Measurements from ENCODE around the gene SLC27A5. TPM values are rescaled to one million over a fixed set of nuclear protein-coding genes. Genes with fewer than 3 reads are reported as not detected.

The SLC27A5 gene
- total and polyA plus RNA-seq, 2 donors (not counting 3 experiments of a cell fraction or from before 2014, with no cell fraction given), result 7.1 to 16.0 TPM

GRCh38 chr19:58479303-58479702 is 32.5 kb downstream of the SLC27A5 start:
- POLR2A ChIA-PET, result no interaction called here
- Histone ChIP-seq H3K27me3 (ENCODE audit: control insufficient read depth in 2 of 2, insufficient read depth in 2 of 2, low read length in 2 of 2) (no peaks in the 10 kb centered on the region), H3K4me3 (replicated peaks in 1 of 3; ENCODE audit: insufficient read depth in 1 of 3, low read depth in 1 of 3, low read length in 3 of 3) (no peak overlapping the region), H3K9me1 (replicated peaks; ENCODE audit: control insufficient read depth, extremely low read depth, insufficient read depth, low read length) (no peaks in the 10 kb centered on the region), H3K36me3 (ENCODE audit: control insufficient read depth in 2 of 2, extremely low read depth in 1 of 2, insufficient read depth in 2 of 2, low read length in 2 of 2) (no peaks in the 10 kb centered on the region), H3K9me3 (replicated peaks; ENCODE audit: control insufficient read depth, insufficient read depth, low read length) (no peaks in the 10 kb centered on the region), H3K4me1 (ENCODE audit: control insufficient read depth, extremely low read depth, insufficient read depth, low read length) (peaks cover 9% of the 10 kb centered on the region), H3K9ac (replicated peaks; ENCODE audit: extremely low read depth, insufficient read depth, low read length) (no peak overlapping the region), H3K79me2 (ENCODE audit: control insufficient read depth, insufficient read depth, low read length) (no peaks in the 10 kb centered on the region), H3K4me2 (ENCODE audit: insufficient read depth, low read length) (no peak overlapping the region), H2AFZ (ENCODE audit: low read depth, low read length) (no peak overlapping the region), H3K27ac (ENCODE audit: insufficient read depth, low read depth, low read length) (no peak overlapping the region), H4K20me1 (replicated peaks; ENCODE audit: control insufficient read depth, extremely low read depth, insufficient read depth, low read length) (no peaks in the 10 kb centered on the region)
- dilution Hi-C loops (cut with MboI; ENCODE audit: extremely low pct_ligation_motif_present, low sequenced_read_pairs), result no loop called here
- CTCF ChIA-PET, result no interaction called here
- DNase-seq (ENCODE audit: low read depth, low spot score) (no peak), FAIRE-seq (no peak)
- BruUV-seq (replicated peaks), result no TSS peak
- intact Hi-C loops (cut with micrococcal nuclease), result no loop called here
- TF ChIP-seq POLR2A (IDR thresholded peaks at IDR 0.05; ENCODE audit: low read depth, low read length), result no peak
- no peak for TF ChIP-seq GATA2 (IDR thresholded peaks at IDR 0.05; ENCODE audit: insufficient read depth, insufficient read length, low read depth, low read length)
- no peak for TF ChIP-seq CTCF (IDR thresholded peaks at IDR 0.05; ENCODE audit: extremely low read depth in 1 of 2, insufficient read depth in 1 of 2, low read depth in 1 of 2, low read length in 2 of 2)
- TF ChIP-seq POLR2AphosphoS5 (IDR thresholded peaks at IDR 0.05; ENCODE audit: insufficient read depth, low read depth, low read length), result no peak
- no peak for TF ChIP-seq MYC (IDR thresholded peaks at IDR 0.05; ENCODE audit: low read depth, low read length)

GRCh38 chr19:58477871-58478270 is 33.9 kb downstream of the SLC27A5 start:
- Histone ChIP-seq H2AFZ (ENCODE audit: low read depth, low read length) (no peak overlapping the region), H3K79me2 (ENCODE audit: control insufficient read depth, insufficient read depth, low read length) (no peaks in the 10 kb centered on the region), H3K27me3 (ENCODE audit: control insufficient read depth in 2 of 2, insufficient read depth in 2 of 2, low read length in 2 of 2) (no peaks in the 10 kb centered on the region), H4K20me1 (replicated peaks; ENCODE audit: control insufficient read depth, extremely low read depth, insufficient read depth, low read length) (no peaks in the 10 kb centered on the region), H3K9ac (replicated peaks; ENCODE audit: extremely low read depth, insufficient read depth, low read length) (no peak overlapping the region), H3K27ac (ENCODE audit: insufficient read depth, low read depth, low read length) (no peak overlapping the region), H3K36me3 (ENCODE audit: control insufficient read depth in 2 of 2, extremely low read depth in 1 of 2, insufficient read depth in 2 of 2, low read length in 2 of 2) (peaks cover 0 to 1% of the 10 kb centered on the region in 2 experiments), H3K4me2 (ENCODE audit: insufficient read depth, low read length) (no peak overlapping the region), H3K4me1 (ENCODE audit: control insufficient read depth, extremely low read depth, insufficient read depth, low read length) (peaks cover 9% of the 10 kb centered on the region), H3K9me1 (replicated peaks; ENCODE audit: control insufficient read depth, extremely low read depth, insufficient read depth, low read length) (no peaks in the 10 kb centered on the region), H3K4me3 (replicated peaks in 1 of 3; ENCODE audit: insufficient read depth in 1 of 3, low read depth in 1 of 3, low read length in 3 of 3) (no peak overlapping the region), H3K9me3 (replicated peaks; ENCODE audit: control insufficient read depth, insufficient read depth, low read length) (no peaks in the 10 kb centered on the region)
- intact Hi-C loops (cut with micrococcal nuclease), result no loop called here
- dilution Hi-C loops (cut with MboI; ENCODE audit: extremely low pct_ligation_motif_present, low sequenced_read_pairs), result no loop called here
- TF ChIP-seq POLR2A (IDR thresholded peaks at IDR 0.05; ENCODE audit: low read depth, low read length) (no peak), JUN (IDR thresholded peaks at IDR 0.05; ENCODE audit: borderline replicate concordance, insufficient read depth, insufficient read length, low read depth) (no peak), POLR2AphosphoS5 (IDR thresholded peaks at IDR 0.05; ENCODE audit: insufficient read depth, low read depth, low read length) (no peak)
- CTCF ChIA-PET, result interaction anchor here (1.5 kb wide), 1 partner anchor 42 kb away, joined by 4 read pairs; the partner anchor contains the start of gene ZBTB45
- FAIRE-seq (no peak), DNase-seq (ENCODE audit: low read depth, low spot score) (no peak)
- no TSS peak for BruUV-seq (replicated peaks)
- POLR2A ChIA-PET, result no interaction called here

Data from endothelial cell of umbilical vein (primary cell).